ENCODE measurements around the gene TBC1D1.
A peak's percentile ranks its signal among the peaks of the same experiment; 100 is the strongest.
"Not testable (repeated sequence)": the region's sequence is repeated elsewhere in the genome, so short reads cannot be mapped to it uniquely, and the experiment has no call there.

The TBC1D1 gene

GRCh38 chr4:38017609-38018008 lies 126.7 kb downstream of the TBC1D1 start (continued):
- TF ChIP-seq, protein P1, sequence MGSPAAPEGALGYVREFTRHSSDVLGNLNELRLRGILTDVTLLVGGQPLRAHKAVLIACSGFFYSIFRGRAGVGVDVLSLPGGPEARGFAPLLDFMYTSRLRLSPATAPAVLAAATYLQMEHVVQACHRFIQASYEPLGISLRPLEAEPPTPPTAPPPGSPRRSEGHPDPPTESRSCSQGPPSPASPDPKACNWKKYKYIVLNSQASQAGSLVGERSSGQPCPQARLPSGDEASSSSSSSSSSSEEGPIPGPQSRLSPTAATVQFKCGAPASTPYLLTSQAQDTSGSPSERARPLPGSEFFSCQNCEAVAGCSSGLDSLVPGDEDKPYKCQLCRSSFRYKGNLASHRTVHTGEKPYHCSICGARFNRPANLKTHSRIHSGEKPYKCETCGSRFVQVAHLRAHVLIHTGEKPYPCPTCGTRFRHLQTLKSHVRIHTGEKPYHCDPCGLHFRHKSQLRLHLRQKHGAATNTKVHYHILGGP (tag by site-specific recombination; IDR thresholded peaks at IDR 0.05) = no peak

DNA sequence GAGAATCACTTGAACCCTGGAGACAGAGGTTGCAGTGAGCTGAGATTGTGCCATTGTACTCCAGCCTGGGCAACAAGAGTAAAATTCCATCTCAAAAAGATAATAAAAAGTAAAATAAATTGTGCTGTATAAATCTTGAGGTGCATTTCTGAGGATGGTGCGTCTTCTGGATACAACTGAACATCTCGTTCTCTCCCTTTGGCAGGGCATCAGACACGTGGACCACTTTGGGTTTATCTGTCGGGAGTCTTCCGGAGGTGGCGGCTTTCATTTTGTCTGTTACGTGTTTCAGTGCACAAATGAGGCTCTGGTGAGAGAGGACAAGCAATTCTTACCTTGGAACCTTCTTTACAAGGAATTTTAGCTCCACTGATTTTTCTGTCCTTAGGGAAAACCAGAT lies 129.5 kb downstream of the TBC1D1 start:
- POLR2A ChIA-PET = no interaction called here
- H3K9me3 ChIP-seq (ENCODE audit: control insufficient read depth, insufficient read depth, low read depth, low read length) = no peaks in the 10 kb centered on the region
- CTCF ChIA-PET = no interaction called here
- H3K36me3 ChIP-seq (ENCODE audit: control insufficient read depth in 2 of 2, insufficient read depth in 1 of 2, low read length in 2 of 2) = peaks cover 0 to 21% of the 10 kb centered on the region in 2 experiments; a peak in 1 of 3 replicates
- H3K4me3 ChIP-seq (ENCODE audit: low read depth, low read length) = no peak overlapping the region
- TF ChIP-seq, protein P2, sequence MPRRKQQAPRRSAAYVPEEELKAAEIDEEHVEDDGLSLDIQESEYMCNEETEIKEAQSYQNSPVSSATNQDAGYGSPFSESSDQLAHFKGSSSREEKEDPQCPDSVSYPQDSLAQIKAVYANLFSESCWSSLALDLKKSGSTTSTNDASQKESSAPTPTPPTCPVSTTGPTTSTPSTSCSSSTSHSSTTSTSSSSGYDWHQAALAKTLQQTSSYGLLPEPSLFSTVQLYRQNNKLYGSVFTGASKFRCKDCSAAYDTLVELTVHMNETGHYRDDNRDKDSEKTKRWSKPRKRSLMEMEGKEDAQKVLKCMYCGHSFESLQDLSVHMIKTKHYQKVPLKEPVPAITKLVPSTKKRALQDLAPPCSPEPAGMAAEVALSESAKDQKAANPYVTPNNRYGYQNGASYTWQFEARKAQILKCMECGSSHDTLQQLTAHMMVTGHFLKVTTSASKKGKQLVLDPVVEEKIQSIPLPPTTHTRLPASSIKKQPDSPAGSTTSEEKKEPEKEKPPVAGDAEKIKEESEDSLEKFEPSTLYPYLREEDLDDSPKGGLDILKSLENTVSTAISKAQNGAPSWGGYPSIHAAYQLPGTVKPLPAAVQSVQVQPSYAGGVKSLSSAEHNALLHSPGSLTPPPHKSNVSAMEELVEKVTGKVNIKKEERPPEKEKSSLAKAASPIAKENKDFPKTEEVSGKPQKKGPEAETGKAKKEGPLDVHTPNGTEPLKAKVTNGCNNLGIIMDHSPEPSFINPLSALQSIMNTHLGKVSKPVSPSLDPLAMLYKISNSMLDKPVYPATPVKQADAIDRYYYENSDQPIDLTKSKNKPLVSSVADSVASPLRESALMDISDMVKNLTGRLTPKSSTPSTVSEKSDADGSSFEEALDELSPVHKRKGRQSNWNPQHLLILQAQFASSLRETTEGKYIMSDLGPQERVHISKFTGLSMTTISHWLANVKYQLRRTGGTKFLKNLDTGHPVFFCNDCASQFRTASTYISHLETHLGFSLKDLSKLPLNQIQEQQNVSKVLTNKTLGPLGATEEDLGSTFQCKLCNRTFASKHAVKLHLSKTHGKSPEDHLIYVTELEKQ (tag by site-specific recombination; IDR thresholded peaks at IDR 0.05; ENCODE audit: borderline replicate concordance) = no peak
- TF ChIP-seq REST (tag by site-specific recombination; IDR thresholded peaks at IDR 0.05) = no peak
- no peak for TF ChIP-seq ZNF132 (tag by site-specific recombination; IDR thresholded peaks at IDR 0.05; ENCODE audit: borderline replicate concordance)
- no peak overlapping the region for H3K27ac ChIP-seq (ENCODE audit: extremely low read depth, low read depth, low read length)
- H3K4me1 ChIP-seq (ENCODE audit: control insufficient read depth, insufficient read depth, low read length) = peaks cover 5% of the 10 kb centered on the region; the same call in 1 of the 2 replicates

DNA sequence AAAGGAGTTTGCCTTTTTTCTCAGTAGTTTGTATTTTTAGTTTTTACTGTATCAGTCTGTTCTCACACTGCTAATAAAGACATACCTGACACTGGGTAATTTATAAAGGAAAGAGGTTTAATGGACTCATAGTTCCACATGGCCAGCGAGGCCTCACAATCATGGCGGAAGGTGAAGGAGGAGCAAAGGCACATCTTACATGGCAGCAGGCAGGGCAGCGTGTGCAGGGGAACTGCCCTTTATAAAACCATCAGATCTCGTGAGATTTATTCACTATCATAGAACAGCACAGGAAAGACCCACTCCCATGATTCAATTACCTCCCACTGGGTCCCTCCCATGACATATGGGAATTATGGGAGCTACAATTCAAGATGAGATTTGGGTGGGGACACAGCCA lies 130.1 kb downstream of the TBC1D1 start:
- peaks cover 0 to 21% of the 10 kb centered on the region in 2 experiments; a peak in 1 of 3 replicates for H3K36me3 ChIP-seq (ENCODE audit: control insufficient read depth in 2 of 2, insufficient read depth in 1 of 2, low read length in 2 of 2)
- POLR2A ChIA-PET; CTCF ChIA-PET; H3K4me3 ChIP-seq (ENCODE audit: low read depth, low read length); H3K4me1 ChIP-seq (ENCODE audit: control insufficient read depth, insufficient read depth, low read length); H3K27ac ChIP-seq (ENCODE audit: extremely low read depth, low read depth, low read length); H3K9me3 ChIP-seq (ENCODE audit: control insufficient read depth, insufficient read depth, low read depth, low read length): not testable (repeated sequence)
- TF ChIP-seq SETDB1 (IDR thresholded peaks at IDR 0.05; ENCODE audit: insufficient read length, low read length) = peak; percentile 38

GRCh38 chr4:38021751-38022150 lies 130.9 kb downstream of the TBC1D1 start:
- Histone ChIP-seq H3K27ac (ENCODE audit: extremely low read depth, low read depth, low read length) (no peak overlapping the region), H3K4me1 (ENCODE audit: control insufficient read depth, insufficient read depth, low read length) (peaks cover 5% of the 10 kb centered on the region; the same call in 1 of the 2 replicates), H3K36me3 (ENCODE audit: control insufficient read depth in 2 of 2, insufficient read depth in 1 of 2, low read length in 2 of 2) (peaks cover 0 to 21% of the 10 kb centered on the region in 2 experiments; a peak in 1 of 3 replicates), H3K9me3 (ENCODE audit: control insufficient read depth, insufficient read depth, low read depth, low read length) (no peaks in the 10 kb centered on the region), H3K4me3 (ENCODE audit: low read depth, low read length) (no peak overlapping the region)
- ChIA-PET POLR2A (no interaction called here), CTCF (no interaction called here)
- no peak for TF ChIP-seq ZNF112 (tag by site-specific recombination; IDR thresholded peaks at IDR 0.05)
- TF ChIP-seq, protein P3, sequence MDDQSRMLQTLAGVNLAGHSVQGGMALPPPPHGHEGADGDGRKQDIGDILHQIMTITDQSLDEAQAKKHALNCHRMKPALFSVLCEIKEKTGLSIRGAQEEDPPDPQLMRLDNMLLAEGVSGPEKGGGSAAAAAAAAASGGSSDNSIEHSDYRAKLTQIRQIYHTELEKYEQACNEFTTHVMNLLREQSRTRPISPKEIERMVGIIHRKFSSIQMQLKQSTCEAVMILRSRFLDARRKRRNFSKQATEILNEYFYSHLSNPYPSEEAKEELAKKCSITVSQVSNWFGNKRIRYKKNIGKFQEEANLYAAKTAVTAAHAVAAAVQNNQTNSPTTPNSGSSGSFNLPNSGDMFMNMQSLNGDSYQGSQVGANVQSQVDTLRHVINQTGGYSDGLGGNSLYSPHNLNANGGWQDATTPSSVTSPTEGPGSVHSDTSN (CRISPR knock-in tag; IDR thresholded peaks at IDR 0.05) = no peak
